ENCODE data around the gene EFCAB6.

- TF ChIP-seq CTCF (IDR thresholded peaks at IDR 0.05 in 2 of 3, conservative IDR thresholded peaks at IDR 0.05 in 1 of 3; ENCODE audit: control insufficient read depth in 2 of 3, extremely low read depth in 1 of 3, insufficient read depth in 1 of 3, low read depth in 3 of 3, low read length in 3 of 3) = no peak
- TF ChIP-seq POLR2AphosphoS5 (IDR thresholded peaks at IDR 0.05; ENCODE audit: low read length) = no peak
- no peak for TF ChIP-seq CHD1 (IDR thresholded peaks at IDR 0.05; ENCODE audit: low read depth, low read length)
- no peak for TF ChIP-seq SIN3A (IDR thresholded peaks at IDR 0.05; ENCODE audit: low read depth, low read length)
- TF ChIP-seq ZBTB33 (IDR thresholded peaks at IDR 0.05) = no peak
- TF ChIP-seq RELA (IDR thresholded peaks at IDR 0.05; ENCODE audit: borderline replicate concordance, partially characterized antibody) = no peak
These were observed 211.8 kb downstream of the EFCAB6 start for GRCh38 chr22:43600265-43600664.

All from GM12878 (cell line).